ENCODE data around the gene MRPS12.
"Not testable (repeated sequence)": the region's sequence is repeated elsewhere in the genome, so short reads cannot be mapped to it uniquely, and the experiment has no call there.

Gene MRPS12

DNA sequence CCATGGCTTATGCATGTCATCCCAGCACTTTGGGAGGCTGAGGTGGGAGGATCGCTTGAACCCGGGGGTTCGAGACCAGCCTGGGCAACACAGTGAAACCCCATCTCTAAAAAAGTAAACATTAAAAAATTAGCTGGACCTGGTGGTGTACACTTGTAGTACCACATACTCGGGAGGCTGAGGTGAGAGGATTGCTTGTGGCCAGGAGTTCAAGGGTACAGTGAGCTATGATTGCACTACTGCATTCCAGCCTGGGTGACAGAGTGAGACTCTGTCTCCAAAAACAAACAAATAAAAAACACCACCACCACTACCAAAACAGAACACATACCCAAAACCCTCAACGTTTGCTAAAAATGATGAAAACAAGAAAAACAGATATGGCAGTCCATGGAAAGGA, 28.9 kb downstream of the MRPS12 start:
- DNase-seq = no peak
- in situ Hi-C loops (cut with MboI; ENCODE audit: low pct_unique_long_range_greater_than_20kb, low sequenced_read_pairs) = no loop called here

DNA sequence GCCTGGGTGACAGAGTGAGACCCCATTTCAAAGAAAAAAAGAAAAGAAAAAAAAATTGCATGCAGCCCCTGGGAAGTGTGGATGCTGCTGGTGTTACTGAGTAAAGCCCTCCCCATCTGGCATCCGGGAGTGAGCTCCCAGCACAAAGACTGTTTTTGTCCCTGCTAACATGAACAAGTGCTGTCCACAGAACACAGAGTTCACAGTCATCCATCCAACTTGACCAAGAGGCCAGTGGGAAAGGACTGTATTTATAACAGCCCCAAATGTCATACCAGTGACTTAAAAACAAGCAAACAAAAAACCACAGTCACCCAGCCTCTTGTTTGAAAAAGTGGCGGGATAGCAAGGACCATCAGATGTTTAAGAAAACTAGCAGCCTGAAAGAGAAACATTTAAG, 34.0 kb downstream of the MRPS12 start:
- DNase-seq = no peak
- in situ Hi-C loops (cut with MboI; ENCODE audit: low pct_unique_long_range_greater_than_20kb, low sequenced_read_pairs) = no loop called here

DNA sequence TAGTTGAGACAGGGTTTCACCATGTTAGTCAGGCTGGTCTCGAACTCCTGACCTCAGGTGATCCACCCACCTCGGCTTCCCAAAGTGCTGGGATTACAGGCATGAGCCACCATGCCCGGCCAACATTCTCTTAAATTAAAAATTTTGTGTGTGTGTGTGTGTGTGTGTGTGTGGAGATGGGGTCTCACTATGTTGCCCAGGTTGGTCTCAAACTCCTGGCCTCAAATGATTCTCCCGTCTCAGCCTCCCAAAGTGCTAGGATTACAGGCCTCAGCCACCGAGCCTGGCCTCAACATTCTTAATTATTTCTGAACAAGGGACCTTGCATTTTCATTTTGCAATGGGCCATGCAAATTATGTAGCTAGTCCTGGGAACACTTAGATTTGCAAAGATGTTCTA, 35.4 kb downstream of the MRPS12 start:
- in situ Hi-C loops (cut with MboI; ENCODE audit: low pct_unique_long_range_greater_than_20kb, low sequenced_read_pairs); DNase-seq: not testable (repeated sequence)

DNA sequence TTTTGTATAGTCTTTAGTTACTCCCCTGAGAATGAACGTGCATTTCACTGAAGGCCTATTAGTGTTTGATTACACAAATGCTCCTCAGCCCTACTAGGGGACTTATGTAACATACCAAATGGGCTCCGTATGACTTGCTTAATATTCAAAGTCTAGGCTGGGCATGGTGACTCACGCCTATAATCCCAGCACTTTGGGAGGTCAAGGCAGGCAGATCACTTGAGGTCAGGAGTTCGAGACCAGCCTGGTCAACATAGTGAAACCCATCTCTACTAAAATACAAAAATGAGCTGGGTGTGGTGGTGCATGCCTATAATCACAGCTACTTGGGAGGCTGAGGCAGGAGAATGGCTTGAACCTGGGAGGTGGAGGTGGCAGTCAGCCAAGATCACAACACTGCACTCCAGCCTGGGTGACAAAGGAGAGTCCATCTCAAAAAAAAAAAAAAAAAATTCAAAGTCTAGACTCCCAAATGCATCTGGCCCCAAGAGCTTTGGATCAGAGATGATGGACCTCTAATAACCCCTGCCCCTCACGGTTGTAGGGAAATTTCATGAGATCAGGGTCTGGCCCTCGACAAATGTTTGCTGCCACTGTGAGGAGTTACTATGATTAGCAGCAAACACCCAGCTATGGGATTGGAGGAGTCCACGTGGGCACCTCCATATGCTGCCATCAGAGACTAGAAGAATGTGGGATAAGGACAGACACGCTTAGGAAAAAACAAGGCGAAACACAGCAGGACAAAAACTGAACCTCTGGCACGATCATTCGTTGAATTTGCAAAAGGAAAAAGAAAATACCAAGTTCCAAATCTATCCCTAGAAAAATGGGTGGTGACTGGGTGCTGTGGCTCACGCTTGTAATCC, 40.2 kb downstream of the MRPS12 start:
- in situ Hi-C loops (cut with MboI; ENCODE audit: low pct_unique_long_range_greater_than_20kb, low sequenced_read_pairs) = no loop called here
- no peak for DNase-seq

DNA sequence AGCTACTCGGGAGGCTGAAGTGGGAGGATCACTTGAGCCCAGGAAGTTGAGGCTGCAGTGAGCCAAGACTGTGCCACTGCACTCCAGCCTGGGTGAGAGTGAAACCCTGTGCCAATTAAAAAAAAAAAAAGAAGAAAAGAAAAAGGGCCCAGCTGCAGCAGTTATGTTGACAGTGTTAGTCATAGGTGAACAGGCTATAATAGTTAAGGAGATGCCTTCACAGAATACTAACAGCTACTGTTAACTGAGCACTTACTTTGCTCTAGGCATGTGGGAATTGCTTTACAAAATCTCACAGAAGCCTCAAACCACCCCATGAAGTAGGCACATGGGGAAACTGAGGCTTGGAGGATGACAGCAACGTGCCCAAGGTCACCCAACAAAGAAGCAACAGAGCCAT, 40.9 kb downstream of the MRPS12 start:
- in situ Hi-C loops (cut with MboI; ENCODE audit: low pct_unique_long_range_greater_than_20kb, low sequenced_read_pairs) = no loop called here

DNA sequence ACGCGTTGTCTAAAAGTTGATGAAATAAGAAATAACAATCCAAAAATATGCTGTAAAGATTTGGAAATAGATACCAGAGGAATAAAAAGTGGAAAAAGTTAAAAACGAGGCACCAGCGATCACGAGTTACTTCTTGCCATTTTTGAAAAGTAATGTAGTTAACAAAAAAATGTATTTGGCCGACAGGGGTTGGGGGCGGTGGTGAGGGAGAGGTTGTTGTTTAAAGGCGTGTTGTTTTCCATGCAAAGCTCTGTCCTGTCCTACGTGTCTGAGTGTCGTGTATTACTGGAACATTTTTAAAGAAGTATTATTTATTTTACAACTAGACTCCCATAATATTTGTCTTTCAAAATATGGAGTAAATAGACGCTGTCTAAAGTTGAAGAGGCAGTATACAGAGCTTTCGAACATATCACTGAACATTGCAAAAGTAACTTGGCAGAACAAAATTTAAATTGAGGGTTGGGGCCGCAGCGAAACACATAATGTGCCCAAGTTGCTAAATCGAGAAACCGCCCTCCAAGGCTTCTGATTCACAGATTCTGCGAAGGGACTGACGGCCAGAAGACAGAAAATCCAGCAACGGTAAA, 44.0 kb downstream of the MRPS12 start:
- no peak for DNase-seq

More for the DNA sequence above, 40.9 kb downstream of the MRPS12 start:
- no peak for DNase-seq

DNA sequence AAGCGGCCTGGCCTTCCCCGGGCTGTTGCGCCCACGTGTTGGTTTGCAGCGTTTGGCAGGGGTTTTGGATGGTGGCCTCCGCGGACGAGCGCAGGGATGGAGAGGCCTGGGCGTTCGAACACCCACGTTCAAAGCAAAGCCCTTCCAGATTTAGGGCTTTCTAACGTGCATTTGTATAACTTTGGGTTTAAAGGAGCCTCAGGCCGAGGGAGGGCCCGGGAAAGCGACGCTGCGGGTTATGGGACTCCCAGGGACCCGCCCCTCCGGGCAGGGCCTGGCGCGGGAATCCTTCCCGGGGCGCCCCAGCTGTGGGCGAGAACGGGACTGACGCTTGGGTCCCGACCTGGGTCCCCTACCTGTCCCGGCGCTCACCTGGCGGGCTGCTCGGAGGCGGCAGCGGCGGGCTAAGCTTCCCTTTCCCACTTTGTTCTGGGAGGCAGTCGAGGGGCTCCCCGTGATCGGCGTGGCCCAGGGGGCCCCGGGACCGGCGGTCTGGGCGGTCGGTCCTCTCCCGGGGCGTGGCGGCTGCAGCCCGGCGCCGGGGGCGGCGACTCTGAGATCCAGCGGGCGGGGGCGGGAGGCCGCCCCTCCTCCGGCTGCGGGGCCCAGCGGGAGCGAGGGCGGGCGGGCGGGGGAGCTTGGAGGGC, 44.6 kb downstream of the MRPS12 start, which contains the start of gene FBXO17:
Gene FBXO17, minus strand, starts transcription at position 529 of the 647 bp plus-strand sequence. CDS start 25,423 bp downstream, outside the sequence.
- in situ Hi-C loops (cut with MboI; ENCODE audit: low pct_unique_long_range_greater_than_20kb, low sequenced_read_pairs) = no loop called here

More for the DNA sequence above, 44.0 kb downstream of the MRPS12 start:
- in situ Hi-C loops (cut with MboI; ENCODE audit: low pct_unique_long_range_greater_than_20kb, low sequenced_read_pairs) = no loop called here

DNA sequence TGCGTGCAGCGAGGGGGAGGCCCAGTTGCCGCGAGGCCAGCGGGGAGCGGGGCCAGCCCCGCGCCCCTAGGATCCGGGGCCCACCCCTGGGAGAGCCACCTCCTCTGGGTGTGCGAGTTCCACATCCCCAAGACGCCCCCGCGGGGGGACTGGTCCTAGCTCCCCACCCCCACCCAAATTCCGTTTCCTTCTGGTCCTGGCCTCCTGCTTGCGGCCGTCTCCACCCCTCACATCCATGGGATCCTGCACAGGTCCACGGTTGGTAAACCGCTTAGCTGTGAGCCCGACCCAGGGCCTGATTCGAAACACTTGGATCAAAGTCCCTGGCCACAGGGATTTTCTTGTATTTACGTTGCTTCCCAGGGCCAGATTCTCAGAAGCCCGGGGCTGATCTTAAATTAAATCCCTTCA, 45.1 kb downstream of the MRPS12 start:
- DNase-seq = no peak
- in situ Hi-C loops (cut with MboI; ENCODE audit: low pct_unique_long_range_greater_than_20kb, low sequenced_read_pairs) = no loop called here

More for the DNA sequence above, 44.6 kb downstream of the MRPS12 start, which contains the start of gene FBXO17:
- DNase-seq = no peak

DNA sequence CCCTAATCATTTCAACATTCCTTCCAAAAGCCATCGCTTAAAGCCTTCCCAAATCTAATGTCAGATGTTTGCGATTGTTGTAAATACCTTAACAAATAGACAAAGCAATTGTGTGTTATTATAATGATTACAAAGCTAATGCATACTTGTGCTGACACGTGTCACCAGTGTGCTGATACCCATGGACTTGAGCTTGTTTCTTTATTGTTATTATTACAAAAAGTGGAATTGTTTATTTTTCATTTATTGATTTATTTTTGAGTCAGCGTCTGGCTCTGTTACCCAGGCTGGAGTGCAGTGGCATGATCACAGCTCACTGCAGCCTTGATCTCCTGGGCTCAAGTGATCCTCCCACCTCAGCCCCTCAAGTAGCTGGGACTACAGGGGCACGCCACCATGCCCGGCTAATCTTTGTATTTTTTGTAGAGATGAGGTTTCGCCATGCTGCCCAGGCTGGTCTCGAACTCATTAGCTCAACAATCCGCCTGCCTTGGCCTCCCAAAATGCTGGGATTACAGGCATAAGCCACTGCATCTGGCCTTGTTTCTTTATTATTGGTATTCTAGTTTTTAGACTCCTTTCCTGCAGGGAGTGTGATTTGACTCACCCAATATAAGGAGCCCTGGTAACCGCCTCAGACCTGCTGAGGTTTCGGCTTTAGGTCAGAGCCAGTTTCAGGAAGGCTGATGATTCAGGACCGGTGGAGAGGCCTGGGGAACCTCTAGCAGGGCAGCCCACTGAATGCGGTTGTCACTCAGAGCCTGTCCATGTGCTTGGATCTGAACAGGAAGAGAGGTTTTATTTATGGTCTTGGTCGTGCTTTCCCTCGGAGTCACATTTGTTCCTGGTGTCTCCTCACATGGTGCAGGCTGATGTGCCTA, 46.9 kb downstream of the MRPS12 start:
- in situ Hi-C loops (cut with MboI; ENCODE audit: low pct_unique_long_range_greater_than_20kb, low sequenced_read_pairs) = no loop called here
- DNase-seq = no peak

DNA sequence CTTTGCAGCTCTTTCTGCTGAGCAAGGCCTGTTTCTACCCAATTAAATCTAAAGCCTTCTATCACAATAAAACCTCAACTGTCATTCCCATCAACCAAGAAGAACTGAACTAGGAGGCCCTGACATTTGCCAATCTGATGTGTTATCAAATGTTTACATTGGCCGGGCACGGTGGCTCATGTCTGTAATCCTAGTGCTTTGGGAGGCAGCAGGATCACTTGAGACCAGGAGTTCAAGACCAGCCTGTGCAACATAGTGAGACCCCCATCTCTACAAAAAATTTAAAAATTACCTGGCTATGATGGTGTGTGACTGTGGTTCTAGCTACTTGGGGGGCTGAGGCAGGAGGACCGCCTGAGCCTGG, 47.6 kb downstream of the MRPS12 start:
- in situ Hi-C loops (cut with MboI; ENCODE audit: low pct_unique_long_range_greater_than_20kb, low sequenced_read_pairs) = no loop called here

DNA sequence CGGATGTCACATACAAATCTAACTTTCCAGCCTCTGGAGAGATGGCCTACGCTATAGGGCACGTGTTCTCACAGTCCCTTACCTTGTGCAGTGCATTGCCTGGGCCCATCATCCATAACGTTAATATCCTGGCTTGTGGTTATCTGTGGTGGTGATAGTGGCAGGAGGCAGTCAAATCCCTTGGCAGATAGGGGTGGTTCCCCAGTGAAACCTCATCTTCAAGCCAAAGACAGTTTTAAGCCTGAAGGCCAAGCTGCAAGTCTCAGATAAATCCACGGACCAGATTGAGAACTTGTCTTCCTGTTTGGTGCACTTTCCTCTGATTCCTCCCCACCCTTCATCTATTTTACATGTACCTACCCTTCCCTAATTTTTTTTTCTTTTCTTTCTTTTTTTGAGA, 49.1 kb downstream of the MRPS12 start:
- no peak for DNase-seq
- in situ Hi-C loops (cut with MboI; ENCODE audit: low pct_unique_long_range_greater_than_20kb, low sequenced_read_pairs) = no loop called here

More for the DNA sequence above, 47.6 kb downstream of the MRPS12 start:
- no peak for DNase-seq

DNA sequence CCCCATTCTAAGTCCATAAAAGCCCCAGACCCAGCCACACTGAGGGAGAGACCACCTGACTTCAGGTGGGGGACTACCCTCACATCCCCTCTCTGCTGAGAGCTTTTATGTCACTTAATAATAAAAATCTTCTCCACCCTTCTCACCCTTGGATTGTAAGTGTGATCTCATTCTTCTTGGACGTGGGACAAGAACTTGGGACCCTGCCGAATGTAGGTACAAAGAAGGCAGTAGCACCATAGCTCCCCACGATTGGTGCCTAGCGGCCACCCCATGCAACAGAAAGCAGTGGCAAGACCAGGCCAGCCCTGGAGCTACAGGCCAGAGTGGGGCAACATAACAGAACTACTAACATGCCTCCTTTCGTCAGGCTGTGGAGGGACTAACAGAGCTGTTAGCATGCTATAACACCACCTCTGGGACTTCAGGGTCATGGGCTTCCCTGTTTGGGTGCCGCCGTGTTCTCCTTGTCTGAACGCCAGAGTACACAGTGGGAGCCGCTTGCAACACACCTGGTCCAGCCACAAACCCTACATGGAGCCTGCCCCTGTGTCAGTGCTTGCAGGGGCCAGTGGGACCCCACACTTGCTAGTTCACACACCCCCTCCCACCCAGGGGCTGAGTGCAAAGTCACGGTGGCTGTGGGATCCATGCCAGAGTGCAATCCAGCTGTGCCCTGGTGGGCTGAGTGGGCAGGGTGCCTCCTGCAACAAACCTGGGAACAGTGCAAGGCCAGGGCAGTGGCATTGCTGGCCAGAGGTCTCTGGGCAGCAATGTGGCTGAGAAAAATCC, 50.0 kb downstream of the MRPS12 start:
- DNase-seq = no peak
- in situ Hi-C loops (cut with MboI; ENCODE audit: low pct_unique_long_range_greater_than_20kb, low sequenced_read_pairs) = no loop called here

Data from KBM-7 (cell line).